ENCODE measurements around the gene PCBD2.

DNA sequence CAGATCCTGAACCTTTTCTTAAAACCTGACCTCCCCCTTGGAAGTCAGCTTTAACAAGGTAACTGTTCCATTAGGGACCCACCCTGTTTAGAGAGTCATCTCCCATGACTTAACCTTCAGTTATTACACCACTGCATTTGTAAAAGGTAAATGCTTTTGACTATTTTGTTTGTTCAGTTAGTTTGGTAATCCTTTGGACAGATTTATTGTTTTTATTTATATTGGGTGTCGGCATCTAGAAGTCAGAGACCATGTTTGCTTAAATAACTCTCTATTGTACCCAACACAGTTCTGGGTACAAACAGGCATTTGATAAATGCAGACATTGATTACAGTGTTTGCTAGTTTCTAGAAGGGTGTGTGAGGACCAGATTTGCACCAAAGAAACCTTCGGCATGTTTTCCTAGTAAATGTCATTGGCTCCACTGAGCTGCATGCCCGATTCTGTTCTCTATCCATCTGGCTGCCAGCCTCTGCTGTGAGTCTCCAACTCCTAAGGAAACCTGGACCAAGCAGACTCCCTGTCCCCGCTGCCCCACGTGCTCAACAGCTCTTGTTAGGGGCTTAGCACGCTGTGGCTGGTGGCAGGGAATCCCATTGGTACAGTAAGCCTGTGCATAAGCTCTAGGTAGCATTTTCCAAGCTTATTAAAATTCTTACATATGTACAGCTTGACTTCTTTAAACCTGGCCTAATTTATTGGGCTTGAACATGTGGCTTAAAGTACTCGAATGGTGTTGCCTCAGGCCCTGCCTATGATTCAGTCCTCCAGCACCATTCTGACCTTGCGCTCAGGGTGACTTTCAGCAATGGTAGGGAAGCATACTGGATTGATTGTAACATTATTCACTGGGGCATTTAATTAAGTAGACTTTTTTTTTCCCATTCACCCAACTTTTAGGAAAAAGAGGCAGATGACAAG is 6.6 kb downstream of the PCBD2 start:
- TF ChIP-seq, protein P1, sequence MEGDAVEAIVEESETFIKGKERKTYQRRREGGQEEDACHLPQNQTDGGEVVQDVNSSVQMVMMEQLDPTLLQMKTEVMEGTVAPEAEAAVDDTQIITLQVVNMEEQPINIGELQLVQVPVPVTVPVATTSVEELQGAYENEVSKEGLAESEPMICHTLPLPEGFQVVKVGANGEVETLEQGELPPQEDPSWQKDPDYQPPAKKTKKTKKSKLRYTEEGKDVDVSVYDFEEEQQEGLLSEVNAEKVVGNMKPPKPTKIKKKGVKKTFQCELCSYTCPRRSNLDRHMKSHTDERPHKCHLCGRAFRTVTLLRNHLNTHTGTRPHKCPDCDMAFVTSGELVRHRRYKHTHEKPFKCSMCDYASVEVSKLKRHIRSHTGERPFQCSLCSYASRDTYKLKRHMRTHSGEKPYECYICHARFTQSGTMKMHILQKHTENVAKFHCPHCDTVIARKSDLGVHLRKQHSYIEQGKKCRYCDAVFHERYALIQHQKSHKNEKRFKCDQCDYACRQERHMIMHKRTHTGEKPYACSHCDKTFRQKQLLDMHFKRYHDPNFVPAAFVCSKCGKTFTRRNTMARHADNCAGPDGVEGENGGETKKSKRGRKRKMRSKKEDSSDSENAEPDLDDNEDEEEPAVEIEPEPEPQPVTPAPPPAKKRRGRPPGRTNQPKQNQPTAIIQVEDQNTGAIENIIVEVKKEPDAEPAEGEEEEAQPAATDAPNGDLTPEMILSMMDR (IDR thresholded peaks at IDR 0.05) = no peak
- no peak for TF ChIP-seq EZH2 (IDR thresholded peaks at IDR 0.05; ENCODE audit: borderline replicate concordance, insufficient read depth, low read depth, low read length, poor library complexity, severe bottlenecking)

Data from B cell (primary cell).